ENCODE measurements around the gene DLGAP1.

Gene DLGAP1

GRCh38 chr18:3966642-3967358 is 488.3 kb downstream of the DLGAP1 start (continued):
- no peak for TF ChIP-seq ZNF449 (tag by site-specific recombination; IDR thresholded peaks at IDR 0.05)
- no peak for TF ChIP-seq RBAK (tag by site-specific recombination; IDR thresholded peaks at IDR 0.05)
- TF ChIP-seq ZBTB20 (tag by site-specific recombination; IDR thresholded peaks at IDR 0.05) = no peak
- no peak for TF ChIP-seq KLF7 (tag by site-specific recombination; IDR thresholded peaks at IDR 0.05; ENCODE audit: borderline replicate concordance)
- no peak for TF ChIP-seq ZNF48 (tag by site-specific recombination; IDR thresholded peaks at IDR 0.05)
- TF ChIP-seq, protein P1, sequence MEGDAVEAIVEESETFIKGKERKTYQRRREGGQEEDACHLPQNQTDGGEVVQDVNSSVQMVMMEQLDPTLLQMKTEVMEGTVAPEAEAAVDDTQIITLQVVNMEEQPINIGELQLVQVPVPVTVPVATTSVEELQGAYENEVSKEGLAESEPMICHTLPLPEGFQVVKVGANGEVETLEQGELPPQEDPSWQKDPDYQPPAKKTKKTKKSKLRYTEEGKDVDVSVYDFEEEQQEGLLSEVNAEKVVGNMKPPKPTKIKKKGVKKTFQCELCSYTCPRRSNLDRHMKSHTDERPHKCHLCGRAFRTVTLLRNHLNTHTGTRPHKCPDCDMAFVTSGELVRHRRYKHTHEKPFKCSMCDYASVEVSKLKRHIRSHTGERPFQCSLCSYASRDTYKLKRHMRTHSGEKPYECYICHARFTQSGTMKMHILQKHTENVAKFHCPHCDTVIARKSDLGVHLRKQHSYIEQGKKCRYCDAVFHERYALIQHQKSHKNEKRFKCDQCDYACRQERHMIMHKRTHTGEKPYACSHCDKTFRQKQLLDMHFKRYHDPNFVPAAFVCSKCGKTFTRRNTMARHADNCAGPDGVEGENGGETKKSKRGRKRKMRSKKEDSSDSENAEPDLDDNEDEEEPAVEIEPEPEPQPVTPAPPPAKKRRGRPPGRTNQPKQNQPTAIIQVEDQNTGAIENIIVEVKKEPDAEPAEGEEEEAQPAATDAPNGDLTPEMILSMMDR (tag by site-specific recombination; IDR thresholded peaks at IDR 0.05) = no peak
- peak; percentile 94 for TF ChIP-seq ZFP37 (tag by site-specific recombination; IDR thresholded peaks at IDR 0.05)
- TF ChIP-seq ZNF391 (tag by site-specific recombination; IDR thresholded peaks at IDR 0.05; ENCODE audit: borderline replicate concordance, low read depth) = no peak
- TF ChIP-seq YY2 (tag by site-specific recombination; IDR thresholded peaks at IDR 0.05) = no peak
- TF ChIP-seq SCRT1 (tag by site-specific recombination; IDR thresholded peaks at IDR 0.05; ENCODE audit: borderline replicate concordance) = peak; percentile 80
- no peak for TF ChIP-seq MYNN (tag by site-specific recombination; IDR thresholded peaks at IDR 0.05; ENCODE audit: borderline replicate concordance)
- peak; percentile 61 for TF ChIP-seq ZNF518A (tag by site-specific recombination; conservative IDR thresholded peaks at IDR 0.05; ENCODE audit: low read depth)
- peak; percentile 58 for TF ChIP-seq WT1 (tag by site-specific recombination; IDR thresholded peaks at IDR 0.05)
- TF ChIP-seq ZNF692 (tag by site-specific recombination; IDR thresholded peaks at IDR 0.05) = peak; percentile 88
- TF ChIP-seq INSM2 (tag by site-specific recombination; IDR thresholded peaks at IDR 0.05) = peak; percentile 82; the same call in 1 of the 2 replicates
- no peak for TF ChIP-seq HOXC10 (CRISPR knock-in tag; IDR thresholded peaks at IDR 0.05)
- TF ChIP-seq ZNF114 (tag by site-specific recombination; IDR thresholded peaks at IDR 0.05) = no peak
- TF ChIP-seq ZNF558 (tag by site-specific recombination; IDR thresholded peaks at IDR 0.05) = peak; percentile 57; the same call in 1 of the 2 replicates
- TF ChIP-seq YY1 (tag by site-specific recombination; IDR thresholded peaks at IDR 0.05) = no peak
- no peak for TF ChIP-seq ZNF791 (tag by site-specific recombination; IDR thresholded peaks at IDR 0.05)
- TF ChIP-seq ZSCAN30 (tag by site-specific recombination; IDR thresholded peaks at IDR 0.05) = no peak
- TF ChIP-seq ZNF10 (tag by site-specific recombination; IDR thresholded peaks at IDR 0.05) = no peak
- no peak for TF ChIP-seq ZNF221 (tag by site-specific recombination; IDR thresholded peaks at IDR 0.05; ENCODE audit: borderline replicate concordance)
- no peak for TF ChIP-seq ZFP41 (tag by site-specific recombination; IDR thresholded peaks at IDR 0.05; ENCODE audit: borderline replicate concordance)
- TF ChIP-seq ZNF488 (tag by site-specific recombination; IDR thresholded peaks at IDR 0.05) = no peak
- no peak for TF ChIP-seq ZNF701 (tag by site-specific recombination; IDR thresholded peaks at IDR 0.05)
- TF ChIP-seq SP3 (tag by site-specific recombination; IDR thresholded peaks at IDR 0.05) = peak; percentile 44; the same call in 1 of the 2 replicates
- no peak for TF ChIP-seq ZNF830 (tag by site-specific recombination; IDR thresholded peaks at IDR 0.05; ENCODE audit: low read depth)
